Left colon (tissue), 2 donors: ENCODE measurements around the gene KLHL1. TPM values are rescaled to one million over a fixed set of nuclear protein-coding genes. Genes with fewer than 3 reads are reported as not detected.
"Not testable (repeated sequence)": the region's sequence is repeated elsewhere in the genome, so short reads cannot be mapped to it uniquely, and the experiment has no call there.

Source experiments
- ATAC-seq: fragments of 200-7000 bp; cut with Tn5 transposase; one replicate; pipeline ENCODE4 v1.9.1; 2020; ENCODE audit warnings: mild to moderate bottlenecking, moderate library complexity
- DNase-seq, 2 donors: peaks; one replicate each; pipeline ENCODE4 v3.0.0-alpha.2; 2020
- intact Hi-C, 2 donors: fragments of 100-400 bp; cut with DNase I in 1 of 2; cut with micrococcal nuclease in 1 of 2; formaldehyde crosslinking; loops; one replicate each; pipeline versions ENCODE4 v1.11.2 to v1.14.0; 2022; cut with DNase I, micrococcal nuclease
- long read RNA-seq: library from polyadenylated mRNA; unstranded; transcript quantifications from one replicate; pipeline ENCODE4 v2.0.0, GENCODE V29; 2021
- total RNA-seq, 2 donors: library from RNA; stranded (reverse); fragmentation: NEBNext Ultra II Directional; extraction: Animal tissue kit (Norgen Biotek cat#: 25700); gene quantifications; one replicate each; pipeline ENCODE4 v1.2.1, GENCODE V29; 2021
- donor health status: DM: no; HTN: no; CAD: no.
- donor health status: DM: yes; HTN: yes; CAD: no.

Gene KLHL1, protein sequence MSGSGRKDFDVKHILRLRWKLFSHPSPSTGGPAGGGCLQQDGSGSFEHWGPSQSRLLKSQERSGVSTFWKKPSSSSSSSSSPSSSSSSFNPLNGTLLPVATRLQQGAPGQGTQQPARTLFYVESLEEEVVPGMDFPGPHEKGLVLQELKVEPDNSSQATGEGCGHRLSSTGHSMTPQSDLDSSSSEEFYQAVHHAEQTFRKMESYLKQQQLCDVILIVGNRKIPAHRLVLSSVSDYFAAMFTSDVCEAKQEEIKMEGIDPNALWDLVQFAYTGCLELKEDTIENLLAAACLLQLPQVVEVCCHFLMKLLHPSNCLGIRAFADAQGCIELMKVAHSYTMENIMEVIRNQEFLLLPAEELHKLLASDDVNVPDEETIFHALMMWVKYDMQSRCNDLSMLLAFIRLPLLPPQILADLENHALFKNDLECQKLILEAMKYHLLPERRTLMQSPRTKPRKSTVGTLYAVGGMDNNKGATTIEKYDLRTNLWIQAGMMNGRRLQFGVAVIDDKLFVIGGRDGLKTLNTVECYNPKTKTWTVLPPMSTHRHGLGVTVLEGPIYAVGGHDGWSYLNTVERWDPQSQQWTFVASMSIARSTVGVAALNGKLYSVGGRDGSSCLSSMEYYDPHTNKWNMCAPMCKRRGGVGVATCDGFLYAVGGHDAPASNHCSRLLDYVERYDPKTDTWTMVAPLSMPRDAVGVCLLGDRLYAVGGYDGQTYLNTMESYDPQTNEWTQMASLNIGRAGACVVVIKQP
- total RNA-seq: under 1 TPM in 1 of 2 donors, not detected in 1; 0.08 TPM
- long read RNA-seq, partial matches to known transcripts: 0 of 1 reads
- long read RNA-seq, other reads (novel, unspliced or antisense): 1 of 1 reads

DNA sequence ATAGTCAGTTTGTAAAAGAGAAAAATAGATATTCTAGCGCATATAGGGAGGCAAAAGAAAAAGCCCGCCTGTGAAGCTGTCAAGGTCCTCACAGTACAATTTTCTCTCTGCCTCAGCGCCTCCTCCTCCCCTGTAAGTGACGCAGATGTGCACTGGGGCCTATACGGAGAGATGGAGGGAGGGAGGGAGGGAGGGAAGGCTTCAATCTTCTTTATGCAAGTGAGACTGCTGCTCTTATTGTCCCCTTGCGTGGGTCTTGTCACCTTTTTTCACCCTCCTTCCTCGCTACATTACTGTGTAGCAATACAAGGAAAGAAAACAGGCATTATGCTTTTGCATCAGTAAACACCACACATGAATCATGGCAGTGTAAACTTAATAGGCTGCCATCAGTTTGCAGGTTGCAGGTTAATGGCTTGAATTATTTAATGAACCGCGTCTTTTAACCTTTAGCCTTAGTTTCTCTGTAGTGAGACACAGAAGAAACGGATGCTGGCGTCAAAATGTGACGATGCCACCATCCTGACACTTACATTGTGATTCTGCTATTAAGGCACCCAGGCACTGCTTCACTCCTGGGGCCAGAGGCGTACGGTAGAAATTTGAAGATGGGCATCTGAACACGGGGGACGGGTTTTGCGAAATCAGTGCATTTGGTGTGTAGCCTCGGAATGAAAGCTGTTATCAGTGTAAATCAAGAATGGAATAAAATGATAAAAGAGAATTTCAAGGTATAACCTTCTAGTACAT lies at the start of gene KLHL1:
TSS of gene KLHL1 (minus strand) at position 97 of the 750 bp plus-strand sequence. CDS start 753 bp downstream, outside the sequence.
- no peak for ATAC-seq
- DNase-seq: no peak
- intact Hi-C loops: no loop called here

DNA sequence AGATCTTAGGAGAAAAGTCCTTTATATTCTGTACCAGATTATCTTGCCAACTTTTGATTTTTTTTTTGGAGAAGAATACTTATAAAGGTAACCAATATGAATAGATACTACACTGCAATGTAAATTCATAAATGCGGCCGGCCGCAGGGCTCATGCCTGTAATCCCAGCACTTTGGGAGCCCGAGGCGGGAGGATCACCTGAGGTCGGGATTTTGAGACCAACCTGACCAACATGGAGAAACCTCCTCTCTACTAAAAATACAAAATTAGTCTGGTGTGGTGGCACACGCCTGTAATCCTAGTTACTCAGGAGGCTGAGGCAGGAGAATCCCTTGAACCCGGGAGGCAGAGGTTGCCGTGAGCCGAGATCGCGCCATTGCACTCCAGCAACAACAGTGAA lies 34.4 kb upstream of the KLHL1 start:
- ATAC-seq, intact Hi-C loops, DNase-seq: not testable (repeated sequence)

DNA sequence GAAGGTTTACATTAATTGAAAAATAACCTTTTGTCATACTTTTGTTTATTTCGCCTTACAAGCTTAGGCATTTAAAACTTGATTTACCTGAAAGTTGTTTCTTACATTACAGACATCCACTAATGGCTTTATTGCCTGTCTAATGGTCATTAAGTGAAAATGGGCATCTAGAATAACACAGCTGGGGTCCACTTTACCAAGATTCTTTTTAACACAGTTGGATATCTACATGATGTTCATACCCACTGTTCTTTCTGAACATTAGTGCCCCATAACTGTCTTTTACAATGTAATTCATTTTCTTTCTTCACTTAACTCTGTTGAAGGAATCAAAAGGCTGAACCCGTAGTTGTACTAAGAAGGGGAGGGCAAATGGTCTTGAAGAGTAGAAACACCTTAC lies 19.8 kb upstream of the KLHL1 start:
- DNase-seq (no peak), ATAC-seq (no peak)
- intact Hi-C loops: no loop called here

DNA sequence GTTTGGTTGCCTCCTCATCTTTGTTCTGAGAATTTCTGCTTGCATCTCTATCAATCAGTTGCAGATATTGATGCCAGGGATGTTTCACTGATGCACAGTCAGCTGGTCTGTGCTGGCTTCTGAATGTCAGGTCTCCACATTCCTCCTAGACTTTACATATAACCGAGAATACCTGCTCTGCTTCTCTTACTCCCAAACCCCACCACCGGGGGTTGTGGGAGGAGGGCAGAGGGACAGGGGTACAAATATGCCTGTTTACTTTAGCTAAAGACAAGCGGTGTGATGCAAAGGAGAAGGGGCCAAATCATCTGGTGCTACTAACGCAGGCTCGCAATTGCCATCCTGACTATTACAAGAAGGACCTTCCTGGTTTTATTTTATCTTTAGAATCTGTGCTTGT lies 17.4 kb upstream of the KLHL1 start:
- intact Hi-C loops: no loop called here
- DNase-seq (no peak), ATAC-seq (no peak)

DNA sequence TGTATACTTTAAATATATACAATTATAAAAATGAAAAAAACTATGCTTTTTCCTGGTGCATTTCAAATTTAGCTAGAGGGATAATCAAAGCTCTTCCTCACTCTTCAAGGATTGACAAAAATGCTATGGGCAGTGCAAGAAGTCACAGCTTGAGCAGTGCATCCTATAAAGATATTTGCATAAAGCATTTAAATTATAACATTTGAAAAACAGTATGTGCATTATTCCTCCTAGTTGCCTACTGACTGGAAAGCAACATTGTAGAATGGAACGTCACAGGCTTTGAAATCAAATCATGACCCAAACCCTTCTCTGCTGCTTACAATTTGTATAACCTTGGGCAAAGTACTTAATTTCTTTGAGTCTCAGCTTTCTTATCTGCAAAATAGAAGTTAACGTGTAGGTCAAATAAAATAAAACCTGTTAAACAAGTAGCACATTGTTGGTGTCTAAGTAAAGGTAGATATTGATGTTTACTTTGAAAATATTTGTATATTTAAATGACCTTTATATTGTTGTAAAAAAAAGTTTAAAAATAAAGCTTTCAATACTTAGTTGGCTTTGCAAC lies 9.2 kb upstream of the KLHL1 start:
- ATAC-seq (no peak), DNase-seq (no peak)
- intact Hi-C loops: no loop called here

DNA sequence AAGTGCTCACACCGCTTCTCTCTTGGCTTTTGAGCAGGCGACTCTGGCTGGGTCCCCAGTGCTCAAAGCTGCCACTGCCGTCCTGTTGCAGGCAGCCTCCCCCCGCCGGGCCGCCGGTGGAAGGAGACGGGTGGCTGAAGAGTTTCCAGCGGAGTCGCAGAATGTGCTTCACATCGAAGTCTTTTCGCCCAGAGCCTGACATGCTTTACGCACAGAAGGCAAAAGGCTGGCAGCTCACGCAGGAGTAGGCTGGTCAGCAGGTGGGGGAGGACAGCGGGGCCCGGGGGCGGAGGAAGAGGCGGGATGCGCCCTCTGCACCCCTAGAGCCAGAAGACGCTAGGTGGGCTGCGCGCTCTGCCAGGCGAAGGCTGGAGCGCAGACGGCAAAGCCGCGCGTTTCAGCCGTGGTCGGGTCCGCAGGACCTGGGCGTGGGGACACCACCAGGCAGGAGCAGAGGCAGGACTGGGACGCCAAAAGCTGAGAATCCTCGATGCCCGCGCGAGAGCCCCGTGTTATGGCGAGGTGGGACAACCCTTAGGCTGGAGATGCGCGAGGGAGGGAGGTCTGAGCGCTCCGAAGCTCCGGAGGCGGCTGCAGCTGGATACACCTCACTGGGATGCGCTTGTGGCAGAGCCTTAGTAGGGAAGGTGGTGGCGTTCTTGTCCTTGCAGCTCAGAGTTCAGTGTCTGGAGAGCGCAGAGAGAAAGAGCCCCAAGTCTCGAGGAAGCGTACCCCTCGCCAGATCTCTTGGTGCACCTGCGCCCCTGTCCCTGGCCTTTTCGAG lies 562 bp downstream of the KLHL1 start, which contains the start of gene ATXN8OS:
TSS of gene ATXN8OS (plus strand) at position 329 of the 784 bp plus-strand sequence.
- DNase-seq: no peak
- intact Hi-C loops: no loop called here
- ATAC-seq: no peak

DNA sequence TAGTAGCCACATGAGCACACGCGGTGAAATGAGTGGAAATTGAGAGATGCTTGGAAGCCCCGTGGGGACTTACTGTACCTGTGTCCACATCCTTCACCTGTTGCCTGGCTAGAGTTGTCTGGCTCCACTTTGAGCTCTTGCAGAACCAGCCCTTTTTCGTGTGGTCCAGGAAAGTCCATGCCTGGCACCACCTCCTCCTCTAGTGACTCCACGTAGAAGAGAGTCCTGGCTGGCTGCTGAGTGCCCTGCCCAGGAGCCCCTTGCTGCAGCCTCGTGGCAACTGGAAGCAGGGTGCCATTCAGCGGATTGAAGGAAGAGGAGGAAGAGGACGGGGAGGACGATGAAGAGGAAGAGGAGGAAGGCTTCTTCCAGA lies 1.1 kb downstream of the KLHL1 start:
- DNase-seq (no peak), ATAC-seq (no peak)
- intact Hi-C loops: no loop called here

DNA sequence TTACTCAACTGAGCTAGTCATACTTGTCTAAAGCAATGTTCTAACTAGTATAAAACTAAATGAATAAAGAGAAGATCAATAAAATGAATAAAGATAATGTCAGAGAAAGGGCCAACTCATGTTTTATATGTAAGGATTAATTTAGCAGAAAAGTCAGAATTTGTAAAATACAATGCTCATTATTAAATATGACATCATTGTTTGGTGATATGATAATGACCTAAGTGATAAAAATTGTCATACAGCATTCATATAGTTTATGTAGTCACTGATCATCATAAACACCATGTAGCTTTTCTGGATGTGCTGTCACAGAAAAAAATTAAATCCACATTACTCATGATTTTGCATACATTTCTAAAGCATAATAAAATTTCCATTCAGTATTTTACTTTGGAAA lies 3.8 kb downstream of the KLHL1 start:
- DNase-seq (no peak), ATAC-seq (no peak)
- intact Hi-C loops: no loop called here

DNA sequence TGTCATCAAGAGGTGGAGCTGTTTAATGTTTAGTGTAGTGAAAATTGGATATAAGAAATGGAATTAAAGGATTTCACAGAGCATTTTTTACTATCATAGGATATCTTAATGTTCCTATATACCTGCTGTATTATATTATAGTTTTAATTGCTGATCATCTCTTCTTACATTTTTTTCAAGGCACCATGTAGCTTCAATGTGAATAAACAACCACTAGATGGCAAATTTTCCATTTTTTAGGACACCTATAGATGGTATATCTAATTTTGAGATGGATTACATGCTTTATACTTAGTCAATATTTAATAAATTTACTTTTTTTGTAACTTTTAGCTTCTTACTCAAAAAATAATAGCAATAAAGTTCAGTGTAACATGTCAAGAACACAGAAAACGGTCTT lies 9.6 kb downstream of the KLHL1 start:
- ATAC-seq (no peak), DNase-seq (no peak)
- intact Hi-C loops: no loop called here

DNA sequence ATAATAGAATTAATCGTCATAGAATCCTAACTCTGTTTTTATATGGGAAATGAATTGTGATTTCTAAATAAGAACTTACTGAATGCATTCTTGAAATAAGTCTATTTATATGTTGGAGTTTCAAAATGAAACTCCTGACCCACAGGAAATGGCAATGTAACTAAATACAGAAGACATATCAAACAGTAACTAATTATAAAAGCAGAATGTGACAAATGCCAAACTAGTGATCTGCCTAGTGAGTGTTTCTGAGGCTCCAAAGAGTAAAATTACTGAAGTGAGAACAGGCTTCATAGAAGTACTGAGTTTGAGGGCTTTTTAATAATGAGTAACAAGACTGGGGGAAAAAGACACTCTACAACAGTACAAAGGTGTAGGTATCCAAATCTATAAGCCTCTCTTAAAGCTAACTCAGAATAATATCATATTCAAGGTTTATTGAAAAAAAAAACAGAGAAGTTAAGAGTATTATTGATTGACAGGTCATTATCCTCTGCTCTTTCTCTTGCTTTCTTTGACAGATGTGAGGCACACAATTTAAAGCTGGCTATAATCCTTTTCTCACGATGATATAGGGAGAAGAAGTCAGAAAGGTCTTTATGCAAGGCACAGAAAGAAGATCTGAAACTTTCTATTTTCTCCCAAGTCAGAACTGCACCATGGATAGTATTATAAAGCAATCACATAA lies 18.1 kb downstream of the KLHL1 start:
- DNase-seq (no peak), ATAC-seq (no peak)
- intact Hi-C loops: no loop called here

DNA sequence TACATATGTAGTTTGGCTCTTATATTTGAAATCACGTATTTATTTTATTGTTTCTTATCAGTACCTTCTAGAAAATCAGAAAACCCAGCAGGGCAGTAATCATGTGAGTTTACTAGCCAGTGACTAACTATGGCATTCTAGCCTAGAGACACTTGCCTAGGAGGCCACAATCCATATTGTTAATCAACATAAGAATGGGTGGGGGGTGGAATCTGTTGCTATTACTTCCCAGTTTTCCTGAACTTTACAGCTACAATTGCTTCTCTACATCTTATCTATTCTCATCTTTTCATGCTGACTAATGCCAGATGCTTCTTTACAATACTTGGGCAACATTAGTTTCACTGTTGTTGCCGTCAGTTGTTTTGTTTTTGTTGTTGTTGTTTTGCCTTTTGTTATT lies 19.3 kb downstream of the KLHL1 start:
- intact Hi-C loops: no loop called here
- DNase-seq (no peak), ATAC-seq (no peak)

DNA sequence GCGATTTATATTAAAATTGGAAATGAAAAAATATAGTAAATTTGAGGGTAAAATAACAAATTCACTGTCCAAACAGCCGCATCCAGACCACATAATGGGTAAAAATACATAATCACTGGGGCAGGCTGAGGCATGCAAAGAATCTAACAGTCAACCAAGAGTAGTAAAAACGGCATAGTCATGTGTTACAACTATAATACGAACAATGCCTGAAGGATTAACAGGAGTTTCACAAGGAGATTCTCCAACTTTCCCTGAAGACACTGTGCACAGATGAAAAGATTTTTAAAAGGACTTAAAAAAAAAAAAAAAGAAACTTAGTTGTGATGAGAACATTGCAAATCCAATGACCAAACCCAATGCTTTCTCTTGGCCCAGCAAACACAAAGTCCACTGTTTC lies 21.0 kb downstream of the KLHL1 start:
- ATAC-seq (no peak), DNase-seq (no peak)
- intact Hi-C loops: no loop called here

DNA sequence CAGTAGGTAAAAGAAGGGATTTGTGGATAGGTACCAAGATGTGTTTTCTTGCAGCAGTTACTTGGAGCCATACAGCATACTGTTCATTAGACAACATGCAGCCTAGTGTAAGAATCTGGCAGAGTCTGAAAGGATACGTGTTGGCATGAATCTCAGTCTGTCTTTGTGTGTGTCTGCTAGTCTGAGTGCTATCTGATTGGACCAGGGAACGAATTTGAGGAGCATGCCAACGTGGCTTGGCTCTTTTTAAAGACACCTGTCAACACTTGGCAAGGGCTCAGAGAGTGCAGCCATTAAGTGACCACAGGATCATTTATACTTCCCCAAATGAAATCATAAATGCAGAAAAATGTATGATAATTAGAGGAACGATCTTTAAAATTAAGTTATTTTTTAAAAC lies 28.2 kb downstream of the KLHL1 start:
- DNase-seq: no peak
- no peak for ATAC-seq
- intact Hi-C loops: no loop called here

DNA sequence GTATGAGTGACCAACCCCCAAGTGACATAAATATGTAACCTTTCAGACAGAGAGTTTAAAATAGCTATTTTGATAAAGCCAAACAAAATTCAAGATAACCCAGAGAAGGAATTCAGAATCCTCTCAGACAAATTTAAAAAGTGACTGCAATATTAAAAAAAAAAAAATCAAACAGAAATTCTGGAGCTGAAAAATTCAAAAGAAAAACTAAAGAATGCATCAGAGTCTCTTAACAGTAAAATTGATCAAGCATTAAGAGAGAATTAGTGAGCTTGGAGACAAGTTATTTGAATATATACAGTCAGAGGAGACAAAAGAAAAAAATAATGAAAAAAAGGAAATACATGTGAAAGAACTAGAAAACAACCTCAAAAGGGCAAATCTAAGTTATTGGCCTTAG lies 53.7 kb downstream of the KLHL1 start:
- DNase-seq: no peak
- ATAC-seq: no peak
- intact Hi-C loops: no loop called here

DNA sequence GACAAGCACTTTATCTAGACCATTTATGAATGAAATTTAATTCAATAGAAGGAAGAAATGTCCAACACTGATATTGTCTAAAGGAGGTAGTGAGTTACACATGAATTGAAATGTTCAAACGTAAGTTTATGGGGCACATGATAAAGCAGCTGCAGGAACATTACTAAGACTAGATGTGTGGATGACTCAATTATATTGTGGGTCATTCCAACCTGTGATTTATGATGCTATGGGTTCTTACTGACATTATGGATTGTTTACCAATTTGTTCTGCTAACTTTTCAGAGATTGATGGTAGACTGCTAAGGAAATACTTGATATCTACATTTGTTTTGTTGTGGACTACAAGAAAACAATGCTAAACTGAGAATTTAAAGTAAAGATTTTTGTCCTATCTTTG lies 56.7 kb downstream of the KLHL1 start:
- DNase-seq: no peak
- intact Hi-C loops: no loop called here
- no peak for ATAC-seq

DNA sequence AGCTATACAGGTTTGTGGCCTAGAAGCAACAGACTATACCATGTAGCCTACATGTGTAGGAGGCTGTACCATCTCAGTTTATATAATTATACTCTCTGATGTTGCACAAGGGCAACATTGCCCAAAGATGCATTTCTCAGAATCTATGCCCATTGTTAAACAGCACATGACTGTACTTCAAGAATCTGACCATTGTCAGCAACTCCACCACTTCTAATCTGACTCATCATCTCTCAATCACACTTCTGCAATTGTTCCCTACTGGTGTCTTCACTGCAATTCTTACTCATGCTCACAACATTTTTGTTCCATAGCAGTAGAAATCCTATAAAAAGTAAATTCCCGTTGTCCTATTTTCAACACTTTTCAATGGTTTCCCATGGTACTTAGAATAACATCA lies 64.6 kb downstream of the KLHL1 start:
- ATAC-seq (no peak), DNase-seq (no peak)
- intact Hi-C loops: no loop called here

DNA sequence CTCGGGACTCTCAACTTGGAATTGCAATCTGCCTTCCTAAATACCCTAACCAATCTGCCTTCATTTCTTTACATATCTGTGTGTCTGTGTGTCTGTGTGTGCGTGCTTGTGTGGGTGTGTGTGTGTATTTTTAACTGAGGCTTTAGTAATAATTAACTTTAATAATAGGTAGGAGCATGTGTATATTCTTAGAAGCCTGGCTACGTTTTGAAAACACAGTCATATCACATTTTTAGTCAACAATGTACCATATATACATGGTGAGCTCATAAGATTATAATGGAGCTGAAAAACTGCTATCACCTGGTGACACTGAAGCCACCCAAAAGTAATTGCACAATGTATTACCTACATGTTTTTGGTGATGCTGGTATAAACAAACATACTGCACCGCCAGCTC lies 66.1 kb downstream of the KLHL1 start:
- intact Hi-C loops: no loop called here
- DNase-seq (no peak), ATAC-seq (no peak)

DNA sequence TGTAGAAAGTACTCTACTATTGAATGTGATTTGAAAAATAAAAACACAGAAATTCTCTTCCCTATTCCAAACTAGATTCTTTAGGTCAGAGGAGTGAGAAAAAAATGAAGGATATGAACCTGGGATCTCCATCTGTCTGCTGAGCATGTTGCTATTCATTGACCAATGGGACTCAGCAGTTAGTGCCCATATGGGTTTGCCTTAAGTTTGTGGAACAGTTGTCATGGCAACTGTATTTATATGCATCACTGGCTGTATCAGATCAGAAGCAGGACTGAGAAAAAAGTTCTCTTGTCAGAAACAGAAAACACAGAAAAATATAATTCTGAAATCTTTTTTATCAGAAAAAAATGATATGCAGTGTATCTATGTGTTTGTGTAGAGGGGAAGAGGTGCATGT lies 74.0 kb downstream of the KLHL1 start:
- DNase-seq (no peak), ATAC-seq (no peak)
- intact Hi-C loops: no loop called here
